Prostate gland (tissue), 2 donors: ENCODE measurements around the gene MAPK1.

Experiments used
- CTCF ChIP-seq, 4 experiments: fragments of 200-600 bp in 2 of 4; fragments of 450-650 bp in 2 of 4; sonication (generic) in 2 of 4; IDR thresholded peaks; 1 replicate in 3 of 4; 2 replicates in 1 of 4; pipeline ENCODE4 v1.5.1; 2016 to 2019; ENCODE audit warnings: antibody characterized with exemption in 4 of 4, mild to moderate bottlenecking in 2 of 4, moderate library complexity in 2 of 4
- POLR2A ChIP-seq: fragments of 450-650 bp; IDR thresholded peaks from one replicate; pipeline ENCODE4 v1.6.1; 2016; ENCODE audit warnings: antibody characterized with exemption, mild to moderate bottlenecking

- no peak for TF ChIP-seq CTCF (IDR thresholded peaks at IDR 0.05)
- TF ChIP-seq POLR2A, result no peak
These were observed 158.5 kb downstream of the MAPK1 start for GRCh38 chr22:21708960-21709359.
